Brain microvascular endothelial cell (primary cell): ENCODE data around the gene PRRX1.
A peak's percentile ranks its signal among the peaks of the same experiment; 100 is the strongest.

Experiments used
- DNase-seq: peaks from one replicate; pipeline ENCODE4 v3.0.0-alpha.2; 2020
- H3K27ac ChIP-seq: fragments of 250-450 bp; sonication (Bioruptor Pico); 2 replicates; pipeline ENCODE4 v1.5.1; 2020; ENCODE audit warnings: mild to moderate bottlenecking, moderate library complexity
- H3K27me3 ChIP-seq: fragments of 250-450 bp; sonication (Bioruptor Pico); replicated peaks from 2 replicates; pipeline ENCODE4 v1.5.1; 2020; ENCODE audit warnings: mild to moderate bottlenecking
- H3K36me3 ChIP-seq: fragments of 250-450 bp; sonication (Bioruptor Pico); replicated peaks from 2 replicates; pipeline ENCODE4 v1.5.1; 2020; ENCODE audit warnings: mild to moderate bottlenecking
- H3K4me3 ChIP-seq: 2 replicates; pipeline ENCODE4 v1.5.1; 2011; ENCODE audit warnings: low read depth, mild to moderate bottlenecking, control low read depth, low read length, moderate library complexity
- in situ Hi-C: cut with HindIII; loops from 2 replicates; pipeline ENCODE4 v1.10.0; 2017; ENCODE audit warnings: low sequenced_read_pairs, low pct_ligation_motif_present
- TF ChIP-seq, protein P1 (sequence below): IDR thresholded peaks from 2 replicates; pipeline ENCODE4 v1.5.1; 2011; ENCODE audit warnings: low read depth, mild to moderate bottlenecking, moderate library complexity, low read length, control low read depth, inconsistent platforms; ENCODE audit errors: missing control alignments

Gene PRRX1

DNA sequence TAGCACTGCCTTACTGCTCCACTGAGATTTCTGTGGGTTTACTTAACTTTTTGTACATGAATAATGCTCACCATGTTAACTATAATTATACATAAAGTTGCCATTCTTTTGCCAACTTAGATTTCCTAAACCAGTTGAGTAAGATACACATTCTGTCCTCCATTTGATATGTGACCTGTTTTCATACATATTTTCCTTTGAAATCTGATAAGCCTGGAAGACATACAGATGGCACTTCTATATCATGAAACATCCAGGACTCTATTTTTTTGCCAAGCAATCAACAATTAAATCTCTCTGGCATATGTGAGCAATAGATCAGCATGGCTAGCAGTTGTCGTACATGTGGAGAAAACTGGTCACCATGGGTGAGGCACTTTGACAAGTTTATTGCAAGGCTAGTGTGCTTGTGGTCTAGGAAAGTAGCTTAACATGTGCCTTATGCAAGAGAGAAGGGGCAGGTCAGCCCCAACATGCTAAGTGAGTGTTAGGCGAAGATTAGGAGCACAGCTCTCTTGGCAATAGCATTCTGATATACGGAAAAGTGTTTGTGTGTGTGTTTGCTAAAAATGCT is 14.2 kb downstream of the PRRX1 start:
- DNase-seq = no peak
- H3K36me3 ChIP-seq = no peaks in the 10 kb centered on the region
- no peak overlapping the region for H3K27ac ChIP-seq
- TF ChIP-seq, protein P1, sequence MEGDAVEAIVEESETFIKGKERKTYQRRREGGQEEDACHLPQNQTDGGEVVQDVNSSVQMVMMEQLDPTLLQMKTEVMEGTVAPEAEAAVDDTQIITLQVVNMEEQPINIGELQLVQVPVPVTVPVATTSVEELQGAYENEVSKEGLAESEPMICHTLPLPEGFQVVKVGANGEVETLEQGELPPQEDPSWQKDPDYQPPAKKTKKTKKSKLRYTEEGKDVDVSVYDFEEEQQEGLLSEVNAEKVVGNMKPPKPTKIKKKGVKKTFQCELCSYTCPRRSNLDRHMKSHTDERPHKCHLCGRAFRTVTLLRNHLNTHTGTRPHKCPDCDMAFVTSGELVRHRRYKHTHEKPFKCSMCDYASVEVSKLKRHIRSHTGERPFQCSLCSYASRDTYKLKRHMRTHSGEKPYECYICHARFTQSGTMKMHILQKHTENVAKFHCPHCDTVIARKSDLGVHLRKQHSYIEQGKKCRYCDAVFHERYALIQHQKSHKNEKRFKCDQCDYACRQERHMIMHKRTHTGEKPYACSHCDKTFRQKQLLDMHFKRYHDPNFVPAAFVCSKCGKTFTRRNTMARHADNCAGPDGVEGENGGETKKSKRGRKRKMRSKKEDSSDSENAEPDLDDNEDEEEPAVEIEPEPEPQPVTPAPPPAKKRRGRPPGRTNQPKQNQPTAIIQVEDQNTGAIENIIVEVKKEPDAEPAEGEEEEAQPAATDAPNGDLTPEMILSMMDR = no peak
- H3K4me3 ChIP-seq = no peak overlapping the region
- H3K27me3 ChIP-seq = no peaks in the 10 kb centered on the region
- in situ Hi-C loops = no loop called here

DNA sequence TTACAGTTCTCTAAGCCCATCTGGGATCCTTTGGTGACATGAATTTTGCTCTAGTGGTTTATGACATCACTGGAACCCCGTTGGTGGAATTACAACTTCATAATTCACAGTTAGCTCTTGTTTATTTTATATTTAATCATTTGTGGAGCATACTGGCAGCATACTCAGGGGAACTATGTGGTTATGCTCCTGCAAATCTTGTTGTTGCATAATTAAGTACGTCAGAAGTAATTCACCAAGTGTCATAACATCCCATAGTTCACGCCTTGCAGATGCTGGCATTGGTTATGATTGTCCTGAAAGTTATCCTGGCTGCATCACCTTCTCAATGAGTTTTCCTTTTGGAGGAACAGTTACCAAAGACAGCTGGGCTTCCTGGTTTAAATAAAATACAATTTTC is 16.5 kb downstream of the PRRX1 start:
- Histone ChIP-seq H3K4me3 (no peak overlapping the region), H3K27me3 (no peaks in the 10 kb centered on the region), H3K27ac (peak overlapping the region; percentile 27), H3K36me3 (no peaks in the 10 kb centered on the region)
- TF ChIP-seq, protein P1 = no peak
- peak; percentile 37 for DNase-seq
- in situ Hi-C loops = no loop called here

DNA sequence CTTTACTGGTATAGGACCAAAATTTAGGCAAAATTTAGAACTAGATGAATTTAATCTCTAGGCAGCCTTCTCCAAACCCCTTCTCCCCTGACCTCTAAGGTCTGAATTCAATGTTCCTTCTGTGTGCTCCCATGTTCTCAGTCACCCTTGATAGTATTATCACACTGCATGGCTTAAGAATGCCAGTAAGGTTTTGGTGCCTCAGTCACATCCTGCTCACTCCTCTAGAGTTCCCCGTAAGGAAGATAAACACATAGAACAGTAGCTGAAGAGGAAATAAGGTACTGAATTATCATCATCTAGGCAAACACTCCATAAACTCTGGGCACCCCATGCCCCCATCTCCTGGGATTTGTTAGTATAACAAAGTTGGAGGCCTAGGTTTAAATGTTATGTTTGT is 18.2 kb downstream of the PRRX1 start:
- Histone ChIP-seq H3K27ac (peak overlapping the region; percentile 39), H3K27me3 (no peaks in the 10 kb centered on the region), H3K4me3 (no peak overlapping the region), H3K36me3 (no peaks in the 10 kb centered on the region)
- in situ Hi-C loops = no loop called here
- DNase-seq = peak; percentile 45
- TF ChIP-seq, protein P1 = no peak

DNA sequence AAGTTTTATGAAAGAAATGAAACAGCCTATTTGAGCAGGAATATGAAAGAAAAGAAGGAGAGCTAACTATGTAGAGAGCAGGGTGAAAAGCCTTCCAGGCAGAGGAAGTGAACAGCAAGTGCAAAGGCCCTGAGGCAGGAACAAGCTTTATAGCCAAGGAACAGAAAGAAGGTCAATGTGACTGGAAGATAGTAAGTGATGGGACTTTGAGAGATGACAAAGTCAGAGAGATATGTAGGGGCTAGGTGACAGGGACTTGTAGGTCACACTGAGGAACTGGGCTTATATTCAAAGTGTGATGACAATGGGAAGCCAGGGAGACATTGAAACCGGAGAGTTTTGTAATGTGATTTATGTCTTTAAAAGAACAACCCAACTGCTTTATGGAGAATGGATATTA is 18.9 kb downstream of the PRRX1 start:
- in situ Hi-C loops = no loop called here
- Histone ChIP-seq H3K4me3 (no peak overlapping the region), H3K36me3 (no peaks in the 10 kb centered on the region), H3K27me3 (no peaks in the 10 kb centered on the region), H3K27ac (no peak overlapping the region)
- TF ChIP-seq, protein P1 = no peak
- DNase-seq = no peak

DNA sequence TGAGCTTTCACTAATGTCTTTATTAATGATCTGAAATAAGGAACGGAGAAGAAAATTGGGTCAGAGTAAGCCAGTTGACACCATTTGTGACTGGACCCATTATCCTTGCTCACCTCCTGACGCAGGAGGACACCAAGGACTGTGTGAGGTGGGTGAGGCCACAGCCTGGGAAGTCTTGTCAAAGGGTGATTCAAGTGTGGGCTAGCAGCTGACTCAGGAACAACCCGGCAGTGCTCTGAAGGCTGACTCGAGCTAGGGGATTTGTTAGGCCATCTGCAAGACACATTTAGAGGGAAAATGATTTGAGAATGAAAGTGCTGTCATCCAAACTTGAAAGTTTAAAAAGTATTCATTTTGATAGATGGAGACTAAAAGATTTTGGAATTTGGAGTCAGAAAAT is 21.2 kb downstream of the PRRX1 start:
- TF ChIP-seq, protein P1 = no peak
- Histone ChIP-seq H3K36me3 (no peaks in the 10 kb centered on the region), H3K27ac (peak overlapping the region; percentile 43), H3K4me3 (no peak overlapping the region), H3K27me3 (no peaks in the 10 kb centered on the region)
- in situ Hi-C loops = no loop called here
- peak; percentile 88 for DNase-seq

DNA sequence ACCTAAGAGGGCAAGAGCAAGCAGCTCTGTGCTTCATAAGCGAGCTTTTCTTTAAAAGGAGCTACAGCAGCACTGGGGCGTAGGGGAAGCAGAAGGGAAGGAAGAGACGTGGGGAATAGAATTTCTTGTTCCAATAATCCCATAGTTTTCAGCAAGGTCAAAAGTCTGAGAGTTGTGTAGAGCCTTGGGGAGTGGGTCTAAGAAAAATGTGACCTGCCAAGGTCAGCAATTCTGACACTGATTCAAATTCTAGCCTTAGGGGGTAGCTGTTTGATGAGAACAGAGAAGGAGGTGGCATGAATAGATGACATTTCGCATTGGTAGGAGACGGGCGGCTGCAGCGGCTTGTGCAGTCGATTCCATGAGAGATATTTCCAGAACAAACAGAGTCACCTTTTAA is 22.4 kb downstream of the PRRX1 start:
- no peaks in the 10 kb centered on the region for H3K27me3 ChIP-seq
- DNase-seq = no peak
- in situ Hi-C loops = no loop called here
- TF ChIP-seq, protein P1 = no peak
- H3K27ac ChIP-seq = peak overlapping the region; percentile 43
- no peak overlapping the region for H3K4me3 ChIP-seq
- H3K36me3 ChIP-seq = no peaks in the 10 kb centered on the region
